ENCODE results near the gene GTPBP1.

GTPBP1 gene

DNA sequence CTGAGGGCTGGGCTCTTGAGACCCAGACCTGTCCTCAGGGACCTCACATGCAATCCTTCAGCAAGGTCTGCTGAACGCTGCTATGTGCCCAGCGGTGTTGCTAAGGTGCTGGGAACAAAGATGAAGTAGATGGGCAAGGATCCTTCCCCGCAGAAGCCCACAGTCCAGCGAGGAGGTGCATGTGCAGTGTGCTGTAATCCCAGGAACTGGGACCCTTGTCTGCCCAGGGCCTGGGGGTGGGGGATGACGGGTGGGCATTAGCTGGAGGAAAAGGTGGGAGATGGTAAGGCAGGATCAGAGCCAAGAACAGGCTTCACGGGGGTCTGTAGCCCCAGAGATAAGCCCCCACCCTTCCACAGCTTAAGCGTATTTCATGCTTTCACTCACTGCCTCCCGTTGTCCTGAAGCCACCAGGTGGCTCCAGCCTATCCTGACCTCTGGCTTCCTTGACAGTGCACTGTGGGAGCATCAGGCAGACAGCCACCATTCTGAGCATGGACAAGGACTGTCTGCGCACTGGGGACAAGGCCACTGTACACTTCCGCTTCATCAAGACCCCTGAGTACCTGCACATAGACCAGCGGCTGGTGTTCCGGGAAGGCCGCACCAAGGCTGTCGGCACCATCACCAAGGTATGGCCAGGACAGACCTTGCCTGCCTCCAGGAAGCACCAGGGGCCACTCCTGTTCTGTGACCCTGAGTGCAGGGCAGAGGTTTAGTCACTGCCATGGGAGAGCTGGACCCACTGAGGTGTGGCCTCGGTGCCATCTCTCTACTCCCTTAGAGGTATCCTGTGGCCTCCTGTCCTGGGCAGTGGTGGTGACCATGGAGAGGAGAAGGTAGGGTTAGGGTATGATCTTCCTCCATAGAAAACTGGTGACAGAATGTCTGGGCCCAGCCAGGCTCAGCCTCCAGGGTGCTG, 22.0 kb downstream of the GTPBP1 start:
- no peak for DNase-seq

DNA sequence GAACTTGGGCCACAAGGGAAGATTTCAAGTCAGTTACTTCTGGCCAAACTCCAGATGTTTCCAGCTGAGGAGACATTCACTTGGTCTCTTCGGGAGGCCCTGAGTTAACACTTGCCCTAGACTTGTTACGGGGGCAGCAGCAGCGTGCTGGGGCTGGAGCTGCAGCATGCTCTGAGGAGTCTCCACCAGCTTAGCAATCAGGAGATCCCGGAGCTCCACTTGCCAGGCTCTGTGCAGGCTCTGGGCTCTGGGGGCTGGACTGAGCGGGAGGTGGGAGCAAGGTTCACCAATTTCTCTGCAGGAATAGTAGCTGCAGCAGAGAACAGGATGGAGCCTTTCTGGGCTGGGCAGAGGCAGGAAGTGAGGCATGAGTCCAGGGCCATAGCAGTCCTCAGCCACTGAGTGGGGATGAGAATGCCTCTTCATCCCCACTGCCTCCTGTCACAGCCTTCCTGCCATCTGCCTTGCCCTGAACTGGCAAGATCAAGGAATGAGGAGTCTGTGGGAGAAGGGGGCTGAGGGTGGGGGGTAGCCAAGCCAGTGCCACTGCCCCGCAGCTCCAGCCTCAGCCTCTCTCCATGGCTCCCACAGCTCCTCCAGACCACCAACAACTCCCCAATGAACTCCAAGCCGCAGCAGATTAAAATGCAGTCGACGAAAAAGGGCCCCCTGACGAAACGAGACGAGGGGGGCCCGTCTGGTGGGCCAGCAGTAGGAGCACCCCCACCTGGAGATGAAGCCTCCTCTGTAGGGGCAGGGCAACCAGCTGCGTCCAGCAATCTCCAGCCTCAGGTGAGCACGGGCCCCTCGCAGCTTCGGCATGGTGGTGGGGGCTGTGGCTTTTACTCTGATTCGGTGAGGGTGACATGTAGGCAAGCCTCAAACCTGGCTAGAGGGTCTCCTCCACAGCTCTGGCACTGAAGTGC, 23.4 kb downstream of the GTPBP1 start:
- DNase-seq = no peak

DNA sequence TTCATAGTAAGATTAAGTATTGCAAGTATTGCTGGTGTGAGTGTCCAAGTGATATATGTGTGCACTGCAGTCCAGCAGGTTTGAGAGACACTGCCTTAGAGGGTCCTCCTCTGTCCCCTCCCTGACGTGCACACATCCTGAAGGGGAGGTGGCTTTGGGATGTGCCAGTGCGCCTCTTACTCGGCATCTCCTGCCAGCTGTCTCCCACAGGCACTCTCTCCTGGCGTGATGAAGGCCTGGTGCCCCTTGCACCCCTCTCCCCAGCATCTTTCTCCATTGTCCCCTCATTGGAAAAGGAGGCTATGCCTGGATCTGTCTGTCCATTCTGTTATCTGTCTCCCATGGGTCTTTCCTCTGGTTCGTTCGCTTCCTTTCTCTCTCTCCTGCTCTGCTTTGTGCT, 24.2 kb downstream of the GTPBP1 start:
- no peak for DNase-seq

GRCh38 chr22:38730411-38730871, 24.7 kb downstream of the GTPBP1 start:
- no peak for DNase-seq

- no peak for DNase-seq
These were observed 26.0 kb downstream of the GTPBP1 start for GRCh38 chr22:38731703-38732161.

- DNase-seq = no peak
These were observed 26.6 kb downstream of the GTPBP1 start for GRCh38 chr22:38732251-38732815.

DNA sequence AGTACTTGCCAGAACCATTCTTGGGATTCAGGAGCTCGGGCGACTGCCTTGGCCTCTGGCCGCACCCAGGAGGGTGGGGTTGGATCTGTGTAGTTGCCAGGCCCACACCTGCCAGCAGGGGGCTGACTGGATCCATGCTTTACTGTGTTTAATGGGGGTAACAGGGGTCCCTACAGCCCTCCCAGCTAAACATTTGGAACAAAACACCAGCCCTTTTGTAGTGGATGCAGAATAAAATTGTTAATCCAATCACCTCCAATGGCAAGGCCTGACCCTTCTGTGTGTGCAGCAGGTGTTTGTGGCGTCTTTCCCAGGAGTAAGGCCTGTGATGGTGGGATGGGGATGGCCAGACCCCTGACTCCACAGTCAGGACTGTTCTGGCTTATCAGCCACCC, 27.6 kb downstream of the GTPBP1 start:
- peak; percentile 52 for DNase-seq

DNA sequence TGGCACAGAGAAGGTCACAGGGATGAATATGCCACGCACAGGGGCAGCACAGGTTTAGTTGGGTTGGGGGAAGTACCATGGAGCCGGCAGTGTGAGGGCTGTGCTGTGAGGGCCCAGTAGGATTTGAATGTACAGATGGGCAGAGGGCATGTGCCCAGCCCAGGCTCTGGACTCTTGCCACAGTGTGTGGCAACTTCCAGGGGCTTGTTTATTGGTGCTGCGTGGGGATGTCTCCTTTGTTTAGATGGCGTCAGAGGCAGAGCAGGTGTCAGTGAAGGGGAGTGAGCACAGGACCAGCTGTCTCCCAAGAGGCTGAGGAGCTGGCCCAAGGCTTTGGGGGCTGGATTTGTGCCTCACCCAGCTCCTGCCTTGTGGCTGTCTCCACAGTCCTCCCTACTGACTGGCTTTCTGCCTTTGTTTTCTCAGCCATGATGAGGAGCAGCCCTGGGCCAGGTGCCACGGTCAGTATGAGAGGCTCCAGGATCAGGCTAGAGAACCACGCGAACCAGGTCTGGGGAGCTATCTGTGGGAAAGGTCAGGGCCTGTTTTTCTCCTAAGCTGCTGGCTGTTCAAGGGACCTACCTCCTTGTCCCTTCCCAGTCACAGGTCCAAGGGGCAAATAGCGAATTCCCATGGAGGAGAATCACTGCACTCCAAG, 28.1 kb downstream of the GTPBP1 start:
- DNase-seq = no peak

- no peak for DNase-seq
These were observed 28.8 kb downstream of the GTPBP1 start for GRCh38 chr22:38734421-38735100.

GRCh38 chr22:38735126-38735464, 29.4 kb downstream of the GTPBP1 start:
- DNase-seq = no peak

DNA sequence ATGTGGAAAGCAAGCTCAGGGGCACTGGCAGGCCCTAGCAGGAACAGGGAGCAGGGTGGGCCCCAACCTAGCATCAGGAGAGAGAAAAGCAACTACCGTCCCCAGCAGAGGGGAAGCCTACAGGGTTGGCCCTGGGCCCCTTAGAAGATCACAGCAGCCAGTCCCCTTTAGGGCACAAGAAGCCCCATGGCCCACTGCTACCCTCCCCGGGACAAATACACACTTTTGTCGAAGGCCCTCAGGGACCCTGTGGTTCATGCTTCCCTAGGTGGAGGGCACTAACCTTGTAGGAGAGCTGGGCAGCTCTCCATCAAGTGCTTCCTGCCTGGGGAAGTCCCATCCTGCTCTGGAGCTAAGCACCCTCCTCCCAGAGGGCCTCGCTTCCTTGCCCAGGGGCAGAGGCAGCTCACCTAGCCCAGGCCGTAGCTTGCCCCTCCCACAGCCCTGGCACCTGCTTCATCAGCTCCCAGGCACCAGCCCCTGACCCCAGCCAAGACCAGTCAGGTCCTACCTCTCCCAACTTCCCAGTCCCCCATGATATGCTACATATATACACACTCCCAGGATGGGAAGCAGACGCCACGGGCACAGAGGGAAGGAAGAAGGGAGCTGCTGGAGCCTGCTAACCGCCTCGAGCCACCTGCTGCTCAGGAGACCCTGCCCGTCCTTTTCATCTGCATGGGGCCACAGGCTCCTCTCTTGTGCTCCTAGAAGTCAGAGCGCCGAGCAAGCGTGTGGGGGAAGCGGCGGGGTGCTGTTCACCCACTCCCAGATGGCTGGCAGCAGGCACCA, 29.9 kb downstream of the GTPBP1 start:
- no peak for DNase-seq

- no peak for DNase-seq
These were observed 30.5 kb downstream of the GTPBP1 start for GRCh38 chr22:38736257-38736570.

DNA sequence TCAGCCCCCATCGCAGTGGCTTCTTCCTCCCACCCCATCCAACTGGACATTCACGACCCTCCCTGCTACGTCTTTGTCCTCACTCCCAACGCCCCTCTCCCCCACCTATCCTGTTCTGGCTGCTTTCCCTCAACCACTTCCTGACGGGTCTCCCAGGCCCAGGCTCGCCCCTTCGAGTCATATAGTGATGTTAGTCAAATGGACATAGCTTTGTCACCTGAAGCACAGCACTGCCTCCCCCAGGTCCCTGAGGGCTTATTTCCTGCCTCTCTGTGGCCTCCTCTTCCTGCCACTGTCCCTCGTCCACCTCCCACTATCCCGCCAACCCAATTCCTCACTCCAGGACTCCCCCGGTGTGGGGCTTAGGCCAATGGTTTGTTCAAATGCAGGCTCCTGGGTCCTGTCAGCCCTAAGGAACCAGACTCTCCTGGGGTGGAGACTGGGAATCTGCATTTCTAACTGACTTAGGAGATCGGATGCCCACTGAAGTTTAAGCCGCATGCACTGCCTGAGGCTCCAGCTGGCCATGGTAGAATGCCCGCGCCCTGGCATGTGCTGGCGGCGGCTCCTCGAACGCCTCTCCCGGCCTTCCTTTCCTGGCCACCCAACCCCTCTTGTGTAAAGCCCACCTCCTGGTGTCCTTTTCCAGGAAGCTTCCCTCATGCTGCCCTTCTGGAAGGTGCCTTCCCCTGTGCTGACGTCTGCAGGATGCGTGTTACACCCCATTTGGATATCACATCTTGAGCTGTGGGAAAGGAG, 31.7 kb downstream of the GTPBP1 start:
- no peak for DNase-seq

GRCh38 chr22:38738475-38739070, 32.8 kb downstream of the GTPBP1 start:
- DNase-seq = no peak

- no peak for DNase-seq
These were observed 33.7 kb downstream of the GTPBP1 start for GRCh38 chr22:38739300-38740055.

DNA sequence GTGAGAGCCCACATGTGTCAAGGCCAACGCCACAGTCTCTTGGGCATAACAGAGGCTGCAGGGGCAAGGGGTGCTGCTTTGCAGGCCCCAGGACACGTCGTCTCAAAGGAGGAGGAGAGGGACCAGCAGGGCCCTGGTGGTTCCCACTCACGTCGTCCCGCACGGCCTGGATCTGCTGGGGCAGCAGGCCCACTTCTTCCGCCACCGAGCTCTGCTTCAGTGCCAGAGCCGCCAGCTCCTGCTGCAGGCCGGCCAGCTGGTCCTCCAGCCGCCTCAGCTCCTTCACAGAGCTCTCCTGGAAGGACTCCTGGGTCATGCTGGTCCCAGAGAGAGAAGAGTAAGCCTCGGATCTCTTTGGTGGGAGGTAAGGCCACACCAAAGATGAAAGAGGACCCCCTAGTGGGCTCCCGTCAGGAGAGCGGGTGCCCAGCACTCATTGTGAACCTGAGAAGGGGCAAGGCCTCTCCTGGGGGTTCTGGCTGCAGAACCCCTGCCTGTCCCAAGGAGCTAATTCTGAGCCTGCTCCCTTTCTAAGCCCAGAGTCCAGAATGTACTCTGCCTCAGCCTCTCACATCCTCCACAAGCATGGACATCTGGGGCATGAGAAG, 34.5 kb downstream of the GTPBP1 start:
- DNase-seq = no peak

- DNase-seq = no peak
These were observed 35.0 kb downstream of the GTPBP1 start for GRCh38 chr22:38740754-38741153.

- no peak for DNase-seq
These were observed 35.4 kb downstream of the GTPBP1 start for GRCh38 chr22:38741166-38741565.

- DNase-seq = no peak
These were observed 35.8 kb downstream of the GTPBP1 start for GRCh38 chr22:38741576-38741975.
